Measurements from ENCODE around the gene FOXB2.
"Not testable (repeated sequence)": the region's sequence is repeated elsewhere in the genome, so short reads cannot be mapped to it uniquely, and the experiment has no call there.

The FOXB2 gene

DNA sequence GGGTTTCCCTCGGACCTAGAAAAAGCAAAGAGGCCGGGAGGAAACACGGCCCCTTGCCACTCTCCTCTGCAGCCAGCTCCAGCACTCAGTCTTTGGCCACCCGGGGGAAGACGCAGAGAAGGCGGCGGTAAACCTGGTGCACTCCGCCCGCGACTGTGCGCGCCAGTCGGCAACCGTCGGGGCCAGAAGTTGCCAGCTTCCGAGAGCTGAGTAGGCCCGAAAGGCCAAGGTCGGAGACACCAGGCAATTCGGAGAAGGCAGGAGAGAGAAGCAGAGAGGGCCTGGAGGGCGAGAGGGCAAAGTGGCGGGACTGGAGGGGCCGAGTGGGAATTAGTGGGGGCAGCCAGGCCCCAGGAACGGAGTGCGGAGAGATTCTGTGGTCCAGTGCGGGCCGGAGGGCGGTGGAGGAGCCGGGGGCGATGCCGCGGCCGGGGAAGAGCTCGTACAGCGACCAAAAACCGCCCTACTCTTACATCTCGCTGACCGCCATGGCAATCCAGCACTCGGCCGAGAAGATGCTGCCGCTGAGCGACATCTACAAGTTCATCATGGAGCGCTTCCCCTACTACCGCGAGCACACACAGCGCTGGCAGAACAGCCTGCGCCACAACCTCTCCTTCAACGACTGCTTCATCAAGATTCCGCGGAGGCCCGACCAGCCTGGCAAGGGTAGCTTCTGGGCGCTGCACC is at the start of gene FOXB2:
Gene FOXB2 (plus strand): TSS at position 420 of the 690 bp plus-strand sequence. CDS start 0 bp downstream, at position 420.
- TF ChIP-seq, protein P1, sequence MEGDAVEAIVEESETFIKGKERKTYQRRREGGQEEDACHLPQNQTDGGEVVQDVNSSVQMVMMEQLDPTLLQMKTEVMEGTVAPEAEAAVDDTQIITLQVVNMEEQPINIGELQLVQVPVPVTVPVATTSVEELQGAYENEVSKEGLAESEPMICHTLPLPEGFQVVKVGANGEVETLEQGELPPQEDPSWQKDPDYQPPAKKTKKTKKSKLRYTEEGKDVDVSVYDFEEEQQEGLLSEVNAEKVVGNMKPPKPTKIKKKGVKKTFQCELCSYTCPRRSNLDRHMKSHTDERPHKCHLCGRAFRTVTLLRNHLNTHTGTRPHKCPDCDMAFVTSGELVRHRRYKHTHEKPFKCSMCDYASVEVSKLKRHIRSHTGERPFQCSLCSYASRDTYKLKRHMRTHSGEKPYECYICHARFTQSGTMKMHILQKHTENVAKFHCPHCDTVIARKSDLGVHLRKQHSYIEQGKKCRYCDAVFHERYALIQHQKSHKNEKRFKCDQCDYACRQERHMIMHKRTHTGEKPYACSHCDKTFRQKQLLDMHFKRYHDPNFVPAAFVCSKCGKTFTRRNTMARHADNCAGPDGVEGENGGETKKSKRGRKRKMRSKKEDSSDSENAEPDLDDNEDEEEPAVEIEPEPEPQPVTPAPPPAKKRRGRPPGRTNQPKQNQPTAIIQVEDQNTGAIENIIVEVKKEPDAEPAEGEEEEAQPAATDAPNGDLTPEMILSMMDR (IDR thresholded peaks at IDR 0.05; ENCODE audit: low read depth, low read length, missing control alignments): no peak
- no peak for DNase-seq (ENCODE audit: low read depth)
- H3K4me3 ChIP-seq (ENCODE audit: low read depth, low read length): no peak within 1 kb of the TSS

- TF ChIP-seq, protein P1 (IDR thresholded peaks at IDR 0.05; ENCODE audit: low read depth, low read length, missing control alignments): no peak
- H3K4me3 ChIP-seq (ENCODE audit: low read depth, low read length): no peak overlapping the region
- DNase-seq (ENCODE audit: low read depth): no peak
Observed at GRCh38 chr9:76969716-76970115, 49.7 kb upstream of the FOXB2 start.

DNA sequence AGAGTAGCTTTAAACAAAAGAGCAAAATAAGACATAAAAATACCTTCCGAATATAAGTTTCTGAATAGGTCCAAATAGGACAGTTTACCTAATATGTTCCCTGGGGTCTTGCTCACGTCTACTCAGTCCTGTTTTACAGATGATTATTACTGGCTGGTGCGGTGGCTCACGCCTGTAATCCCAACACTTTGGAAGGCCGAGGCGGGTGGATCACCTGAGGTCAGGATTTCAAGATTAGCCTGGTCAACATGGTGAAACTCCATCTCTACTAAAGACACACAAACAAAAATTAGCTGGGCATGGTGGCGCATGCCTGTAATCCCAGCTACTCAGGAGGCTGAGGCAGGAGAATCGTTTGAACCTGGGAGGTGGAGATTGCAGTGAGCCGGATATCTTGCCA is 40.6 kb upstream of the FOXB2 start:
- not testable (repeated sequence) for DNase-seq (ENCODE audit: low read depth); H3K4me3 ChIP-seq (ENCODE audit: low read depth, low read length)

GRCh38 chr9:76980566-76980965 is 38.9 kb upstream of the FOXB2 start:
- H3K4me3 ChIP-seq (ENCODE audit: low read depth, low read length): no peak overlapping the region
- TF ChIP-seq, protein P1 (IDR thresholded peaks at IDR 0.05; ENCODE audit: low read depth, low read length, missing control alignments): no peak
- DNase-seq (ENCODE audit: low read depth): no peak

- no peak for DNase-seq (ENCODE audit: low read depth)
- TF ChIP-seq, protein P1 (IDR thresholded peaks at IDR 0.05; ENCODE audit: low read depth, low read length, missing control alignments): no peak
- H3K4me3 ChIP-seq (ENCODE audit: low read depth, low read length): no peak overlapping the region
Observed at GRCh38 chr9:76984486-76984885, 35.0 kb upstream of the FOXB2 start.

- DNase-seq (ENCODE audit: low read depth): no peak
- TF ChIP-seq, protein P1 (IDR thresholded peaks at IDR 0.05; ENCODE audit: low read depth, low read length, missing control alignments): no peak
- no peak overlapping the region for H3K4me3 ChIP-seq (ENCODE audit: low read depth, low read length)
Observed at GRCh38 chr9:76985581-76985980, 33.9 kb upstream of the FOXB2 start.

GRCh38 chr9:76987594-76988200 is 31.8 kb upstream of the FOXB2 start:
- H3K4me3 ChIP-seq (ENCODE audit: low read depth, low read length): no peak overlapping the region
- no peak for DNase-seq (ENCODE audit: low read depth)
- TF ChIP-seq, protein P1 (IDR thresholded peaks at IDR 0.05; ENCODE audit: low read depth, low read length, missing control alignments): peak; percentile 46
